PFSK-1 (cell line): ENCODE measurements around the gene PAM16.

Experiments used
- FOXP2 ChIP-seq: optimal IDR thresholded peaks from 2 replicates; pipeline ENCODE3; 2011; ENCODE audit warnings: borderline replicate concordance, control low read depth, inconsistent platforms; ENCODE audit not compliant: insufficient read depth; ENCODE audit errors: extremely low read length, extremely low read depth
- POLR2AphosphoS5 ChIP-seq: IDR thresholded peaks from 2 replicates; pipeline ENCODE4 v1.6.1; 2012; ENCODE audit warnings: low read depth, mild to moderate bottlenecking, control low read depth, low read length, moderate library complexity
- REST ChIP-seq, 2 experiments: IDR thresholded peaks; 2 replicates each; pipeline versions ENCODE4 v1.6.1 to v1.8.0; 2011 to 2012; ENCODE audit warnings: low read depth in 2 of 2, low read length in 2 of 2, control low read depth in 1 of 2, inconsistent platforms in 1 of 2, mild to moderate bottlenecking in 1 of 2, moderate library complexity in 1 of 2; ENCODE audit not compliant: insufficient read depth in 1 of 2
- SIN3A ChIP-seq: IDR thresholded peaks from 2 replicates; pipeline ENCODE4 v1.6.1; 2012; ENCODE audit warnings: mild to moderate bottlenecking, low read length, moderate library complexity, borderline replicate concordance; ENCODE audit not compliant: insufficient read depth
- TAF1 ChIP-seq: IDR thresholded peaks from 2 replicates; pipeline ENCODE4 v1.6.1; 2012; ENCODE audit warnings: low read length, control low read depth, borderline replicate concordance; ENCODE audit not compliant: insufficient read depth

GRCh38 chr16:4386451-4386805, 35.3 kb upstream of the PAM16 start:
- no peak for TF ChIP-seq TAF1
- no peak for TF ChIP-seq POLR2AphosphoS5
- TF ChIP-seq FOXP2: no peak
- TF ChIP-seq REST (IDR thresholded peaks at IDR 0.05; ENCODE audit: insufficient read depth in 1 of 2, low read depth in 2 of 2, low read length in 2 of 2): no peak
- TF ChIP-seq SIN3A: no peak
